Activated T-helper 17 cell treated with anti-CD3 and anti-CD28 coated beads, Interleukin-2, amount 50 U/mL, for 72 hours (primary cell): ENCODE results near the gene DSCAM. TPM values are rescaled to one million over a fixed set of nuclear protein-coding genes. Genes with fewer than 3 reads are reported as not detected.
"Not testable (repeated sequence)": the region's sequence is repeated elsewhere in the genome, so short reads cannot be mapped to it uniquely, and the experiment has no call there.

Source experiments
- ATAC-seq: fragments of 150-1000 bp; cut with Tn5 transposase; replicated peaks from 2 replicates; pipeline ENCODE4 v1.10.0; 2021; ENCODE audit warnings: mild to moderate bottlenecking, moderate library complexity
- H3K27ac Mint-ChIP-seq: one replicate; pipeline ENCODE4 v1.8.0; 2022; ENCODE audit warnings: mixed read lengths
- H3K27me3 Mint-ChIP-seq: one replicate; pipeline ENCODE4 v1.8.0; 2022; ENCODE audit warnings: mixed read lengths
- H3K36me3 Mint-ChIP-seq: one replicate; pipeline ENCODE4 v1.8.0; 2022; ENCODE audit warnings: low read depth, mild to moderate bottlenecking, mixed read lengths
- H3K4me1 Mint-ChIP-seq: one replicate; pipeline ENCODE4 v1.8.0; 2022; ENCODE audit warnings: mixed read lengths
- H3K4me3 Mint-ChIP-seq: one replicate; pipeline ENCODE4 v1.8.0; 2022; ENCODE audit warnings: mild to moderate bottlenecking, mixed read lengths
- H3K9me3 Mint-ChIP-seq: one replicate; pipeline ENCODE4 v1.8.0; 2022; ENCODE audit warnings: mixed read lengths
- total RNA-seq, 2 donors: library from RNA; stranded (reverse); gene quantifications; one replicate each; pipeline ENCODE4 v1.2.3, GENCODE V29; 2022

The DSCAM gene
- total RNA-seq, 2 donors from 2014 or later = not detected

- Mint-ChIP-seq H3K9me3 (peaks cover 7% of the 10 kb centered on the region), H3K36me3 (no peaks in the 10 kb centered on the region), H3K27ac (no peak overlapping the region), H3K4me3 (no peak overlapping the region), H3K27me3 (no peaks in the 10 kb centered on the region), H3K4me1 (no peaks in the 10 kb centered on the region)
- ATAC-seq = no peak
Observed at GRCh38 chr21:40472013-40472412, 374.9 kb downstream of the DSCAM start.

- H3K9me3 Mint-ChIP-seq = peaks cover 3% of the 10 kb centered on the region
- H3K27me3 Mint-ChIP-seq = no peaks in the 10 kb centered on the region
- no peaks in the 10 kb centered on the region for H3K4me1 Mint-ChIP-seq
- H3K27ac Mint-ChIP-seq = no peak overlapping the region
- no peaks in the 10 kb centered on the region for H3K36me3 Mint-ChIP-seq
- no peak overlapping the region for H3K4me3 Mint-ChIP-seq
- ATAC-seq = no peak
Observed at GRCh38 chr21:40471103-40471502, 375.9 kb downstream of the DSCAM start.

GRCh38 chr21:40466893-40467483, 380.0 kb downstream of the DSCAM start:
- Mint-ChIP-seq H3K9me3 (peaks cover 4% of the 10 kb centered on the region), H3K4me3 (no peak overlapping the region), H3K27me3 (no peaks in the 10 kb centered on the region), H3K4me1 (no peaks in the 10 kb centered on the region), H3K36me3 (no peaks in the 10 kb centered on the region), H3K27ac (no peak overlapping the region)
- no peak for ATAC-seq

GRCh38 chr21:40465382-40465781, 381.6 kb downstream of the DSCAM start:
- no peaks in the 10 kb centered on the region for H3K36me3 Mint-ChIP-seq
- ATAC-seq = no peak
- no peak overlapping the region for H3K4me3 Mint-ChIP-seq
- H3K9me3 Mint-ChIP-seq = peaks cover 4% of the 10 kb centered on the region
- H3K4me1 Mint-ChIP-seq = no peaks in the 10 kb centered on the region
- no peak overlapping the region for H3K27ac Mint-ChIP-seq
- no peaks in the 10 kb centered on the region for H3K27me3 Mint-ChIP-seq

GRCh38 chr21:40463176-40463575, 383.8 kb downstream of the DSCAM start:
- Mint-ChIP-seq H3K27ac (no peak overlapping the region), H3K9me3 (peaks cover 4% of the 10 kb centered on the region), H3K4me3 (no peak overlapping the region), H3K27me3 (no peaks in the 10 kb centered on the region), H3K36me3 (no peaks in the 10 kb centered on the region), H3K4me1 (no peaks in the 10 kb centered on the region)
- no peak for ATAC-seq

- no peaks in the 10 kb centered on the region for H3K27me3 Mint-ChIP-seq
- H3K36me3 Mint-ChIP-seq = no peaks in the 10 kb centered on the region
- H3K27ac Mint-ChIP-seq = no peak overlapping the region
- no peak overlapping the region for H3K4me3 Mint-ChIP-seq
- ATAC-seq = no peak
- H3K9me3 Mint-ChIP-seq = peaks cover 4% of the 10 kb centered on the region
- no peaks in the 10 kb centered on the region for H3K4me1 Mint-ChIP-seq
Observed at GRCh38 chr21:40461008-40461407, 385.9 kb downstream of the DSCAM start.

GRCh38 chr21:40457741-40458140, 389.2 kb downstream of the DSCAM start:
- Mint-ChIP-seq H3K27ac (no peak overlapping the region), H3K36me3 (no peaks in the 10 kb centered on the region), H3K4me3 (no peak overlapping the region), H3K4me1 (no peaks in the 10 kb centered on the region), H3K27me3 (peaks cover 3% of the 10 kb centered on the region), H3K9me3 (no peaks in the 10 kb centered on the region)
- no peak for ATAC-seq

GRCh38 chr21:40454057-40454456, 392.9 kb downstream of the DSCAM start:
- peaks cover 3% of the 10 kb centered on the region for H3K27me3 Mint-ChIP-seq
- no peak overlapping the region for H3K27ac Mint-ChIP-seq
- H3K36me3 Mint-ChIP-seq = no peaks in the 10 kb centered on the region
- H3K9me3 Mint-ChIP-seq = no peaks in the 10 kb centered on the region
- no peak overlapping the region for H3K4me3 Mint-ChIP-seq
- no peaks in the 10 kb centered on the region for H3K4me1 Mint-ChIP-seq
- ATAC-seq = no peak

GRCh38 chr21:40453183-40453582, 393.8 kb downstream of the DSCAM start:
- Mint-ChIP-seq H3K9me3 (no peaks in the 10 kb centered on the region), H3K27me3 (peaks cover 3% of the 10 kb centered on the region), H3K27ac (no peak overlapping the region), H3K36me3 (no peaks in the 10 kb centered on the region), H3K4me3 (no peak overlapping the region), H3K4me1 (no peaks in the 10 kb centered on the region)
- ATAC-seq = no peak

GRCh38 chr21:40452548-40452947, 394.4 kb downstream of the DSCAM start:
- Mint-ChIP-seq H3K4me3 (no peak overlapping the region), H3K27me3 (peaks cover 3% of the 10 kb centered on the region), H3K9me3 (no peaks in the 10 kb centered on the region), H3K4me1 (no peaks in the 10 kb centered on the region), H3K27ac (no peak overlapping the region), H3K36me3 (no peaks in the 10 kb centered on the region)
- no peak for ATAC-seq

- ATAC-seq = no peak
- Mint-ChIP-seq H3K27ac (no peak overlapping the region), H3K36me3 (no peaks in the 10 kb centered on the region), H3K27me3 (no peaks in the 10 kb centered on the region), H3K9me3 (peaks cover 8% of the 10 kb centered on the region), H3K4me3 (no peak overlapping the region), H3K4me1 (no peaks in the 10 kb centered on the region)
Observed at GRCh38 chr21:40447016-40447415, 399.9 kb downstream of the DSCAM start.

- H3K36me3 Mint-ChIP-seq = no peaks in the 10 kb centered on the region
- H3K4me3 Mint-ChIP-seq = no peak overlapping the region
- ATAC-seq = no peak
- no peaks in the 10 kb centered on the region for H3K27me3 Mint-ChIP-seq
- H3K9me3 Mint-ChIP-seq = peaks cover 8% of the 10 kb centered on the region
- H3K27ac Mint-ChIP-seq = no peak overlapping the region
- H3K4me1 Mint-ChIP-seq = no peaks in the 10 kb centered on the region
Observed at GRCh38 chr21:40445349-40445921, 401.5 kb downstream of the DSCAM start.

- not testable (repeated sequence) for H3K4me1 Mint-ChIP-seq, ATAC-seq, H3K27me3 Mint-ChIP-seq, H3K4me3 Mint-ChIP-seq, H3K36me3 Mint-ChIP-seq, H3K9me3 Mint-ChIP-seq, H3K27ac Mint-ChIP-seq
Observed at GRCh38 chr21:40439581-40439980, 407.4 kb downstream of the DSCAM start.

- Mint-ChIP-seq H3K4me3 (no peak overlapping the region), H3K27ac (no peak overlapping the region), H3K4me1 (no peaks in the 10 kb centered on the region), H3K36me3 (no peaks in the 10 kb centered on the region), H3K9me3 (peaks cover 4% of the 10 kb centered on the region), H3K27me3 (no peaks in the 10 kb centered on the region)
- ATAC-seq = no peak
Observed at GRCh38 chr21:40438616-40439015, 408.3 kb downstream of the DSCAM start.

GRCh38 chr21:40436261-40436660, 410.7 kb downstream of the DSCAM start:
- Mint-ChIP-seq H3K4me3 (no peak overlapping the region), H3K36me3 (no peaks in the 10 kb centered on the region), H3K27ac (no peak overlapping the region)

GRCh38 chr21:40433538-40433937, 413.4 kb downstream of the DSCAM start:
- Mint-ChIP-seq H3K9me3 (peaks cover 3% of the 10 kb centered on the region), H3K4me1 (no peaks in the 10 kb centered on the region), H3K27ac (no peak overlapping the region), H3K4me3 (no peak overlapping the region), H3K36me3 (no peaks in the 10 kb centered on the region), H3K27me3 (no peaks in the 10 kb centered on the region)
- no peak for ATAC-seq

More at GRCh38 chr21:40436261-40436660, 410.7 kb downstream of the DSCAM start:
- no peaks in the 10 kb centered on the region for H3K9me3 Mint-ChIP-seq
- no peaks in the 10 kb centered on the region for H3K4me1 Mint-ChIP-seq
- no peaks in the 10 kb centered on the region for H3K27me3 Mint-ChIP-seq
- no peak for ATAC-seq
